ENCODE data around the gene CALD1.

- TF ChIP-seq ZC3H10 (CRISPR knock-in tag; IDR thresholded peaks at IDR 0.05): no peak
- no peak for TF ChIP-seq PPARA (CRISPR knock-in tag; IDR thresholded peaks at IDR 0.05; ENCODE audit: borderline replicate concordance)
- TF ChIP-seq ARNTL (CRISPR knock-in tag; IDR thresholded peaks at IDR 0.05; ENCODE audit: borderline replicate concordance, low read depth): no peak
- no peak for TF ChIP-seq ZNF8 (CRISPR knock-in tag; IDR thresholded peaks at IDR 0.05)
- TF ChIP-seq OSR1 (CRISPR knock-in tag; IDR thresholded peaks at IDR 0.05): no peak
- no peak for TF ChIP-seq ZFP30 (CRISPR knock-in tag; IDR thresholded peaks at IDR 0.05)
- no peak for TF ChIP-seq PATZ1 (CRISPR knock-in tag; IDR thresholded peaks at IDR 0.05; ENCODE audit: borderline replicate concordance)
- no peak for TF ChIP-seq ZFP3 (CRISPR knock-in tag; IDR thresholded peaks at IDR 0.05)
- no peak for TF ChIP-seq TCF4 (CRISPR knock-in tag; IDR thresholded peaks at IDR 0.05; ENCODE audit: borderline replicate concordance)
- TF ChIP-seq CREB5 (CRISPR knock-in tag; IDR thresholded peaks at IDR 0.05; ENCODE audit: low read depth): no peak
- TF ChIP-seq TOX (CRISPR knock-in tag; IDR thresholded peaks at IDR 0.05; ENCODE audit: borderline replicate concordance): no peak
- no peak for TF ChIP-seq RARB (CRISPR knock-in tag; IDR thresholded peaks at IDR 0.05)
- TF ChIP-seq ISL1 (CRISPR knock-in tag; IDR thresholded peaks at IDR 0.05): no peak
Observed at GRCh38 chr7:134899729-134900128, 120.3 kb downstream of the CALD1 start.

Data from SK-N-SH treated with all-trans-retinoic acid at 6 μM for 48 hours (cell line).